NCI-H82 treated with DMSO at 0.1 percent for 48 hours (cell line): ENCODE results near the gene GMPR.
"Not testable (repeated sequence)": the region's sequence is repeated elsewhere in the genome, so short reads cannot be mapped to it uniquely, and the experiment has no call there.

ENCODE experiments used
- DNase-seq: peaks from one replicate; lab custom pipeline; 2025; ENCODE audit not compliant: unreplicated experiment; lab: John Stamatoyannopoulos, UW

GMPR gene

GRCh38 chr6:16244869-16245451, 6.6 kb downstream of the GMPR start:
- no peak for DNase-seq

GRCh38 chr6:16248271-16248853, 10.0 kb downstream of the GMPR start:
- peak; percentile 63 for DNase-seq

- DNase-seq = no peak
Observed at GRCh38 chr6:16249971-16250370, 11.6 kb downstream of the GMPR start.

- DNase-seq = no peak
Observed at GRCh38 chr6:16251706-16252105, 13.3 kb downstream of the GMPR start.

- DNase-seq = no peak
Observed at GRCh38 chr6:16252686-16253299, 14.4 kb downstream of the GMPR start.

GRCh38 chr6:16253399-16254144, 15.2 kb downstream of the GMPR start:
- no peak for DNase-seq

GRCh38 chr6:16254535-16254934, 16.1 kb downstream of the GMPR start:
- no peak for DNase-seq

- DNase-seq = peak; percentile 94
Observed at GRCh38 chr6:16256781-16257180, 18.4 kb downstream of the GMPR start.

GRCh38 chr6:16257999-16258708, 19.8 kb downstream of the GMPR start:
- no peak for DNase-seq

GRCh38 chr6:16258709-16259075, 20.3 kb downstream of the GMPR start:
- no peak for DNase-seq

- DNase-seq = not testable (repeated sequence)
Observed at GRCh38 chr6:16259604-16260003, 21.2 kb downstream of the GMPR start.

- DNase-seq = not testable (repeated sequence)
Observed at GRCh38 chr6:16260602-16261001, 22.2 kb downstream of the GMPR start.

- DNase-seq = peak; percentile 40
Observed at GRCh38 chr6:16262773-16263172, 24.4 kb downstream of the GMPR start.

GRCh38 chr6:16263464-16264099, 25.2 kb downstream of the GMPR start:
- not testable (repeated sequence) for DNase-seq

GRCh38 chr6:16264785-16265184, 26.4 kb downstream of the GMPR start:
- no peak for DNase-seq

GRCh38 chr6:16265351-16266341, 27.3 kb downstream of the GMPR start:
- DNase-seq = no peak

- no peak for DNase-seq
Observed at GRCh38 chr6:16267428-16268263, 29.3 kb downstream of the GMPR start.

- DNase-seq = not testable (repeated sequence)
Observed at GRCh38 chr6:16269442-16270070, 31.2 kb downstream of the GMPR start.
